Panc1 (cell line): ENCODE results near the gene NXF1. TPM values are rescaled to one million over a fixed set of nuclear protein-coding genes. Genes with fewer than 3 reads are reported as not detected.
A peak's percentile ranks its signal among the peaks of the same experiment; 100 is the strongest.
"Not testable (repeated sequence)": the region's sequence is repeated elsewhere in the genome, so short reads cannot be mapped to it uniquely, and the experiment has no call there.

Experiments
- ATAC-seq: fragments of 200-7000 bp; cut with Tn5 transposase; 2 replicates; pipeline ENCODE4 v1.9.1; 2020; ENCODE audit warnings: mild to moderate bottlenecking, moderate library complexity
- BruUV-seq: library from RNA; stranded (reverse); fragments of 400-500 nt; replicated peaks from 2 replicates; lab custom pipeline; 2021; lab: Mats Ljungman, UMichigan
- CTCF ChIA-PET: fragments of 300-600 bp; sonication (Branson Sonifier 250); formaldehyde crosslinking; loops from one replicate; lab custom pipeline; 2022; ENCODE audit warnings: antibody characterized with exemption; lab: Charles Lee
- POLR2A ChIA-PET: fragments of 300-600 bp; sonication (Branson Sonifier 250); formaldehyde crosslinking; loops from one replicate; lab custom pipeline; 2022; ENCODE audit warnings: antibody characterized with exemption; lab: Charles Lee
- DNase-seq: peaks from one replicate; pipeline ENCODE4 v3.0.0-alpha.2; 2010; ENCODE audit warnings: low read depth, low spot score
- H3K27ac ChIP-seq: 2 replicates; pipeline ENCODE4 v1.5.1; 2011; ENCODE audit warnings: mild to moderate bottlenecking, low read length, inconsistent platforms
- H3K27me3 ChIP-seq: fragments of 200-500 bp; sonication (Bioruptor generic); 2 replicates; pipeline ENCODE4 v1.6.0; 2014; ENCODE audit warnings: low read length, inconsistent platforms; ENCODE audit not compliant: control insufficient read depth, insufficient read depth
- H3K36me3 ChIP-seq: fragments of 200-500 bp; sonication (Bioruptor generic); 2 replicates; pipeline ENCODE4 v1.5.1; 2014; ENCODE audit warnings: inconsistent platforms, mild to moderate bottlenecking, low read length, moderate library complexity; ENCODE audit not compliant: control insufficient read depth, insufficient read depth
- H3K4me1 ChIP-seq: 2 replicates; pipeline ENCODE4 v1.5.1; 2011; ENCODE audit warnings: inconsistent platforms, mild to moderate bottlenecking, low read length, moderate library complexity; ENCODE audit not compliant: control insufficient read depth, insufficient read depth
- H3K4me3 ChIP-seq, 2 experiments: 2 replicates each; pipeline ENCODE4 v1.5.1; 2011 to 2012; ENCODE audit warnings: low read depth in 2 of 2, low read length in 2 of 2, mild to moderate bottlenecking in 2 of 2, inconsistent platforms in 1 of 2, moderate library complexity in 1 of 2
- H3K9me3 ChIP-seq: fragments of 200-500 bp; sonication (Bioruptor generic); 2 replicates; pipeline ENCODE4 v1.5.1; 2014; ENCODE audit warnings: low read depth, mild to moderate bottlenecking, inconsistent platforms, low read length, moderate library complexity; ENCODE audit not compliant: control insufficient read depth, insufficient read depth
- POLR2AphosphoS5 ChIP-seq: IDR thresholded peaks from 2 replicates; pipeline ENCODE4 v1.6.1; 2012; ENCODE audit warnings: mild to moderate bottlenecking, low read depth, low read length, moderate library complexity
- SIN3A ChIP-seq: IDR thresholded peaks from 2 replicates; pipeline ENCODE4 v1.6.1; 2012; ENCODE audit warnings: low read depth, mild to moderate bottlenecking, low read length, moderate library complexity, borderline replicate concordance; ENCODE audit not compliant: insufficient read depth
- TCF7L2 ChIP-seq: IDR thresholded peaks from 2 replicates; pipeline ENCODE4 v1.6.1; 2011; ENCODE audit warnings: mild to moderate bottlenecking, low read depth, low read length, inconsistent platforms
- in situ Hi-C: cut with HindIII; loops from 2 replicates; pipeline ENCODE4 v1.10.0; 2016; ENCODE audit warnings: low sequenced_read_pairs, low pct_unique_long_range_greater_than_20kb
- intact Hi-C: fragments of 100-400 bp; cut with micrococcal nuclease; formaldehyde crosslinking; loops from one replicate; pipeline ENCODE4 v1.10.0; 2022; ENCODE audit not compliant: unreplicated experiment
- total RNA-seq: library from RNA; stranded (reverse); gene quantifications from one replicate; pipeline ENCODE4 v1.2.1, GENCODE V29; 2021; ENCODE audit not compliant: unreplicated experiment
- TF ChIP-seq, protein P1 (sequence below): fragments of 450-650 bp; IDR thresholded peaks from 2 replicates; pipeline ENCODE4 v1.5.1; 2017; ENCODE audit warnings: mild to moderate bottlenecking
- TF ChIP-seq, protein P2 (sequence below), 2 experiments: IDR thresholded peaks; 2 replicates each; pipeline ENCODE4 v1.6.1; 2011 to 2012; ENCODE audit warnings: low read depth in 2 of 2, control low read depth in 1 of 2, low read length in 1 of 2, mild to moderate bottlenecking in 1 of 2, moderate library complexity in 1 of 2; ENCODE audit not compliant: insufficient read depth in 1 of 2

Gene NXF1
- total RNA-seq, 1 experiment from 2014 or later, result 56.7 TPM

DNA sequence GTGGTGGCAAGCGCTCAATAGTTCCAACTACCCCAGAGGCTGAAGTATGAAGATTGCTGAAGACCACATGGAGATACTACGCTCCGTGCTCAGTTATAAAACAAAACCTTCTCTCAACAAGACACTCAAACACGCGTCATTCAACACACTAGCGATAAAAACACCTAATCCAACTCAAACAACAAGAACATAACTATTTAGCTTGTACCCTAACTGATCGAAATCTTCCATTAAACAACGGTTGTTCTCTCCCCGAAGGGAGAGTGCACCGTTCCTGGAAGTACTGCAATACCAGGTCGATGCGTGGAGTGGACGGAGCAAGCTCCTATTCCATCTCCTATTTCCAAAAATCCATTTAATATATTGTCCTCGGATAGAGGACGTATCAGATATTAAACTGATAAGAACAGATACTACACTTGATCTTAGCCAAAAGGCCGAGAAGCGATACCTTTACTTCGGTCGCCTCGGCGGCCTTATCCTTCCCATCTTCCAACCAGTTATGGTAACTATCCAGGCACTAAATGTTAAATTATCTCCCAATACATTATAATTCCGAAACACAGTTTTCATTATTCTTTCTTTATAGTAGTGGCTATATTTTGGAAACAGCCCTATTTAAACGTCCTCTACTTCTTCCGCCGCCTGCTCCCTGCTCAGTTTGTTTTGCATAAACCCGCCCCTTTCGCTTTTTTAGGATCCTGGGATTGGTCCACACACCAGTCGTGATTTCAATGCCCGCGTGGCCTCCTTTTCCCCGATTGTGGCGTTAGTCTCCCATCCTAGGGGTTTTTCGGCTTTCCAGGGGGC lies 36.3 kb upstream of the NXF1 start:
- Histone ChIP-seq H3K4me3 (peak overlapping the region; percentile 28 to 53), H3K4me1 (peaks cover 12% of the 10 kb centered on the region), H3K36me3 (peaks cover 3% of the 10 kb centered on the region; the same call in 1 of the 2 replicates), H3K9me3 (no peaks in the 10 kb centered on the region), H3K27me3 (no peaks in the 10 kb centered on the region), H3K27ac (peak overlapping the region; percentile 96)
- DNase-seq (peak; percentile 99), ATAC-seq (peak; percentile 86)
- POLR2A ChIA-PET, result interaction anchor here (0.6 to 2.3 kb wide), 25 partner anchors 9 to 1174 kb away, joined by 3 to 23 read pairs (median 4); partner anchors contain the start of genes HNRNPUL2, SLC3A2, STX5 and TEX54
- in situ Hi-C loops (no loop called here), intact Hi-C loops (no loop called here)
- CTCF ChIA-PET, result interaction anchor here (0.9 to 1.1 kb wide), 2 partner anchors 15 to 39 kb away, joined by 3 to 4 read pairs; partner anchors contain the start of gene SLC3A2
- TF ChIP-seq SIN3A, result peak; percentile 100
- TF ChIP-seq POLR2AphosphoS5, result peak; percentile 100
- TF ChIP-seq, protein P1, sequence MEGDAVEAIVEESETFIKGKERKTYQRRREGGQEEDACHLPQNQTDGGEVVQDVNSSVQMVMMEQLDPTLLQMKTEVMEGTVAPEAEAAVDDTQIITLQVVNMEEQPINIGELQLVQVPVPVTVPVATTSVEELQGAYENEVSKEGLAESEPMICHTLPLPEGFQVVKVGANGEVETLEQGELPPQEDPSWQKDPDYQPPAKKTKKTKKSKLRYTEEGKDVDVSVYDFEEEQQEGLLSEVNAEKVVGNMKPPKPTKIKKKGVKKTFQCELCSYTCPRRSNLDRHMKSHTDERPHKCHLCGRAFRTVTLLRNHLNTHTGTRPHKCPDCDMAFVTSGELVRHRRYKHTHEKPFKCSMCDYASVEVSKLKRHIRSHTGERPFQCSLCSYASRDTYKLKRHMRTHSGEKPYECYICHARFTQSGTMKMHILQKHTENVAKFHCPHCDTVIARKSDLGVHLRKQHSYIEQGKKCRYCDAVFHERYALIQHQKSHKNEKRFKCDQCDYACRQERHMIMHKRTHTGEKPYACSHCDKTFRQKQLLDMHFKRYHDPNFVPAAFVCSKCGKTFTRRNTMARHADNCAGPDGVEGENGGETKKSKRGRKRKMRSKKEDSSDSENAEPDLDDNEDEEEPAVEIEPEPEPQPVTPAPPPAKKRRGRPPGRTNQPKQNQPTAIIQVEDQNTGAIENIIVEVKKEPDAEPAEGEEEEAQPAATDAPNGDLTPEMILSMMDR, result no peak
- TF ChIP-seq, protein P2, sequence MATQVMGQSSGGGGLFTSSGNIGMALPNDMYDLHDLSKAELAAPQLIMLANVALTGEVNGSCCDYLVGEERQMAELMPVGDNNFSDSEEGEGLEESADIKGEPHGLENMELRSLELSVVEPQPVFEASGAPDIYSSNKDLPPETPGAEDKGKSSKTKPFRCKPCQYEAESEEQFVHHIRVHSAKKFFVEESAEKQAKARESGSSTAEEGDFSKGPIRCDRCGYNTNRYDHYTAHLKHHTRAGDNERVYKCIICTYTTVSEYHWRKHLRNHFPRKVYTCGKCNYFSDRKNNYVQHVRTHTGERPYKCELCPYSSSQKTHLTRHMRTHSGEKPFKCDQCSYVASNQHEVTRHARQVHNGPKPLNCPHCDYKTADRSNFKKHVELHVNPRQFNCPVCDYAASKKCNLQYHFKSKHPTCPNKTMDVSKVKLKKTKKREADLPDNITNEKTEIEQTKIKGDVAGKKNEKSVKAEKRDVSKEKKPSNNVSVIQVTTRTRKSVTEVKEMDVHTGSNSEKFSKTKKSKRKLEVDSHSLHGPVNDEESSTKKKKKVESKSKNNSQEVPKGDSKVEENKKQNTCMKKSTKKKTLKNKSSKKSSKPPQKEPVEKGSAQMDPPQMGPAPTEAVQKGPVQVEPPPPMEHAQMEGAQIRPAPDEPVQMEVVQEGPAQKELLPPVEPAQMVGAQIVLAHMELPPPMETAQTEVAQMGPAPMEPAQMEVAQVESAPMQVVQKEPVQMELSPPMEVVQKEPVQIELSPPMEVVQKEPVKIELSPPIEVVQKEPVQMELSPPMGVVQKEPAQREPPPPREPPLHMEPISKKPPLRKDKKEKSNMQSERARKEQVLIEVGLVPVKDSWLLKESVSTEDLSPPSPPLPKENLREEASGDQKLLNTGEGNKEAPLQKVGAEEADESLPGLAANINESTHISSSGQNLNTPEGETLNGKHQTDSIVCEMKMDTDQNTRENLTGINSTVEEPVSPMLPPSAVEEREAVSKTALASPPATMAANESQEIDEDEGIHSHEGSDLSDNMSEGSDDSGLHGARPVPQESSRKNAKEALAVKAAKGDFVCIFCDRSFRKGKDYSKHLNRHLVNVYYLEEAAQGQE (IDR thresholded peaks at IDR 0.05; ENCODE audit: insufficient read depth in 1 of 2, low read depth in 2 of 2, low read length in 1 of 2), result peak in 1 of 2 experiments; percentile 39; a peak in 1 of 4 replicates
- peak; percentile 53 for TF ChIP-seq TCF7L2
- TSS peak; percentile 100 for BruUV-seq

DNA sequence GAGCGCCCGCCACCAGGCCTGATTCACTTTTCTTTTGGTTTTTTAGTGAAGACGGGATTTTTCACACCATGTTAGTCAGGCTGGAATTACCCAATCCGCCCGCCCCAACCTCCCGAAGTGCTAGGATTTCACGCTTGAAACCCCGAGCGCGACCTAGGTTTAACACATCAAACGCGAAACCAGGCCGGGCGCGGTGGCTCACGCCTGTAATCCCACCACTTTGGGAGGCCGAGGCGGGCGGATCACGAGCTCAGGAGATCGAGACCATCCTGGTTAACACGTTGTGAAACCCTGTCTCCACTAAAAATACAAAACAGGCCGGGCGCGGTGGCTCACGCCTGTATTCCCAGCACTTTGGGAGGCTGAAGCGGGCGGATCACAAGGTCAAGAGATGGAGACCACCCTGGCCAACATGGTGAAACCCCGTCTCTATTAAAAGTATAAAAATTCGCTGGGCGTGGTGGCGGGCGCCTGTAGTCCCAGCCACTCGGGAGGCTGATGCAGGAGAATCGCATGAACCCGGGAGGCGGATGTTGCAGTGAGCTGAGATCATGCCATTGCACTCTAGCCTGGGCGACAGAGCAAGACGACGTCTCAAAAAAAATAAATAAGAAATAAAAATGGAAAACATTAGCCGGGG lies 35.6 kb upstream of the NXF1 start:
- BruUV-seq, H3K36me3 ChIP-seq, intact Hi-C loops, H3K27me3 ChIP-seq, in situ Hi-C loops, H3K9me3 ChIP-seq: not testable (repeated sequence)
- CTCF ChIA-PET, result interaction anchor here (0.9 to 1.1 kb wide), 2 partner anchors 15 to 40 kb away, joined by 3 to 4 read pairs; partner anchors contain the start of gene SLC3A2
- H3K27ac ChIP-seq, result peak overlapping the region; percentile 94
- POLR2A ChIA-PET, result interaction anchor here (0.6 to 2.3 kb wide), 24 partner anchors 9 to 1174 kb away, joined by 3 to 23 read pairs (median 4); partner anchors contain the start of genes FTH1, HNRNPUL2, SLC3A2 and STX5
- peaks cover 12% of the 10 kb centered on the region for H3K4me1 ChIP-seq
- peak; percentile 77 for TF ChIP-seq TCF7L2
- peak overlapping the region; percentile 83 to 98 for H3K4me3 ChIP-seq
- ATAC-seq (peak; percentile 64), DNase-seq (peak; percentile 85)
